Activated B cell treated with CpG ODN at 0.5 μM for 24 hours (primary cell): ENCODE results near the gene EPHA5. TPM values are rescaled to one million over a fixed set of nuclear protein-coding genes. Genes with fewer than 3 reads are reported as not detected.

ENCODE experiments used
- ATAC-seq: fragments of 200-7000 bp; cut with Tn5 transposase; one replicate; pipeline ENCODE4 v1.10.0; 2021; ENCODE audit warnings: low read depth, mild to moderate bottlenecking, moderate library complexity
- CTCF ChIA-PET: fragments of 350-600 bp; sonication (Branson Sonifier 250); formaldehyde crosslinking; loops from one replicate; lab custom pipeline; 2021; ENCODE audit warnings: antibody characterized with exemption; lab: Charles Lee
- POLR2A ChIA-PET: fragments of 350-600 bp; sonication (Branson Sonifier 250); formaldehyde crosslinking; loops from one replicate; lab custom pipeline; 2021; ENCODE audit warnings: antibody characterized with exemption; lab: Charles Lee
- DNase-seq: peaks from one replicate; pipeline ENCODE4 v3.0.0; 2022
- H3K27ac Mint-ChIP-seq: one replicate; pipeline ENCODE4 v1.8.0; 2020; ENCODE audit warnings: mixed read lengths
- H3K27me3 Mint-ChIP-seq: one replicate; pipeline ENCODE4 v1.8.0; 2021; ENCODE audit warnings: mixed read lengths
- H3K36me3 Mint-ChIP-seq: one replicate; pipeline ENCODE4 v1.8.0; 2021; ENCODE audit warnings: low read depth, mixed read lengths
- H3K4me1 Mint-ChIP-seq: one replicate; pipeline ENCODE4 v1.8.0; 2021; ENCODE audit warnings: mixed read lengths
- H3K4me3 Mint-ChIP-seq: one replicate; pipeline ENCODE4 v1.8.0; 2020; ENCODE audit warnings: mild to moderate bottlenecking, mixed read lengths
- H3K9me3 Mint-ChIP-seq: one replicate; pipeline ENCODE4 v1.8.0; 2020; ENCODE audit warnings: mixed read lengths
- intact Hi-C: fragments of 100-400 bp; cut with micrococcal nuclease; formaldehyde crosslinking; loops from one replicate; pipeline ENCODE4 v1.15.1; 2024
- total RNA-seq: library from RNA; stranded (reverse); gene quantifications from 2 replicates; pipeline ENCODE4 v1.2.3, GENCODE V29; 2022
- TF ChIP-seq, protein P1 (sequence below): fragments of 200-600 bp; IDR thresholded peaks from one replicate; pipeline ENCODE4 v1.8.0; 2022; ENCODE audit warnings: antibody characterized with exemption, mild to moderate bottlenecking

The EPHA5 gene
- total RNA-seq, 1 donor from 2014 or later = not detected

DNA sequence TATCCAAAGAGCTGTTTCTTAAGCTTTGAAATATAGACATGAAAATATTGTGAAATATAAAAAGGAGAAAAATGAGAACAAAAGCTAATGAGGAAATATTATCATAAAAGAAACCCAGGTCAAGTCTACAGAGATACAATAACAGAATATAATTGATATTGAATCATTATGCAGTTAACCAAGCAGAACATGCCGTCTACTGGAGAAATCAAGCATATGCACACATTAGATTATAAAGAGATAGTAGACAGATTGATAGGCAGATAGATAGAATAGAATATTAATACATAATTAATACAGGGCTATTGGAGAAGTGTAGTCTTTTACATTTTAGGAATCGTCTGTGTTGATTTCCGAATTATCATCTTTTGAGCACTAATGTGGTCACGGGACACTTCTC, 208.5 kb downstream of the EPHA5 start:
- ATAC-seq (no peak), DNase-seq (no peak)
- ChIA-PET CTCF (no interaction called here), POLR2A (no interaction called here)
- no peaks in the 10 kb centered on the region for H3K4me1 Mint-ChIP-seq
- H3K27me3 Mint-ChIP-seq = no peaks in the 10 kb centered on the region
- TF ChIP-seq, protein P1, sequence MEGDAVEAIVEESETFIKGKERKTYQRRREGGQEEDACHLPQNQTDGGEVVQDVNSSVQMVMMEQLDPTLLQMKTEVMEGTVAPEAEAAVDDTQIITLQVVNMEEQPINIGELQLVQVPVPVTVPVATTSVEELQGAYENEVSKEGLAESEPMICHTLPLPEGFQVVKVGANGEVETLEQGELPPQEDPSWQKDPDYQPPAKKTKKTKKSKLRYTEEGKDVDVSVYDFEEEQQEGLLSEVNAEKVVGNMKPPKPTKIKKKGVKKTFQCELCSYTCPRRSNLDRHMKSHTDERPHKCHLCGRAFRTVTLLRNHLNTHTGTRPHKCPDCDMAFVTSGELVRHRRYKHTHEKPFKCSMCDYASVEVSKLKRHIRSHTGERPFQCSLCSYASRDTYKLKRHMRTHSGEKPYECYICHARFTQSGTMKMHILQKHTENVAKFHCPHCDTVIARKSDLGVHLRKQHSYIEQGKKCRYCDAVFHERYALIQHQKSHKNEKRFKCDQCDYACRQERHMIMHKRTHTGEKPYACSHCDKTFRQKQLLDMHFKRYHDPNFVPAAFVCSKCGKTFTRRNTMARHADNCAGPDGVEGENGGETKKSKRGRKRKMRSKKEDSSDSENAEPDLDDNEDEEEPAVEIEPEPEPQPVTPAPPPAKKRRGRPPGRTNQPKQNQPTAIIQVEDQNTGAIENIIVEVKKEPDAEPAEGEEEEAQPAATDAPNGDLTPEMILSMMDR = no peak
- no peak overlapping the region for H3K4me3 Mint-ChIP-seq
- H3K36me3 Mint-ChIP-seq = no peaks in the 10 kb centered on the region
- intact Hi-C loops = no loop called here
- no peaks in the 10 kb centered on the region for H3K9me3 Mint-ChIP-seq
- no peak overlapping the region for H3K27ac Mint-ChIP-seq

DNA sequence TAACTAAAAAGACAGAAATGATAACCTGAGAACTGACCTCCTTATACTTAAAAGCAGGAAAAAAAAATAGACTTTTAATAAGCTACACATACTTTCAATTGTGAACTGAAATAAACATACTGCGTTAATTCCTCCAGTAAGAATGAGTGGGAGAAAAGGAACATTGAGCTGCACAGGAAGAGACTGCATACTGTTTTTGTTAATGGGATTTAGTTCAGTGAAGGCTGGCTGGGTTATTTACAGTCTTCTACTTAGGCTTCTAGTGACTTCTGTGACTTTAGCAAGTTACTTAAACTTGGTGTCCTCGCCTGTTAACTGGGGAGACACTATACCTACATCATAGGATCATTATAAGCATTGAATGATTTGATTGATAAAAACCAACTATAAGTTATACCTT, 213.3 kb downstream of the EPHA5 start:
- POLR2A ChIA-PET = no interaction called here

GRCh38 chr4:65456579-65456978, 213.7 kb downstream of the EPHA5 start:
- DNase-seq (no peak), ATAC-seq (no peak)
- CTCF ChIA-PET = no interaction called here
- Mint-ChIP-seq H3K36me3 (no peaks in the 10 kb centered on the region), H3K4me3 (no peak overlapping the region), H3K27ac (no peak overlapping the region), H3K9me3 (peaks cover 5% of the 10 kb centered on the region), H3K27me3 (no peaks in the 10 kb centered on the region), H3K4me1 (no peaks in the 10 kb centered on the region)
- intact Hi-C loops = no loop called here
- TF ChIP-seq, protein P1 = no peak
- POLR2A ChIA-PET = no interaction called here

More for the DNA sequence above, 213.3 kb downstream of the EPHA5 start:
- TF ChIP-seq, protein P1 = no peak
- intact Hi-C loops = no loop called here
- Mint-ChIP-seq H3K9me3 (peaks cover 5% of the 10 kb centered on the region), H3K27me3 (no peaks in the 10 kb centered on the region), H3K36me3 (no peaks in the 10 kb centered on the region), H3K4me3 (no peak overlapping the region), H3K4me1 (no peaks in the 10 kb centered on the region), H3K27ac (no peak overlapping the region)
- ATAC-seq (no peak), DNase-seq (no peak)
- CTCF ChIA-PET = no interaction called here

- Mint-ChIP-seq H3K4me3 (no peak overlapping the region), H3K27me3 (no peaks in the 10 kb centered on the region), H3K27ac (no peak overlapping the region), H3K36me3 (no peaks in the 10 kb centered on the region), H3K9me3 (peaks cover 8% of the 10 kb centered on the region), H3K4me1 (no peaks in the 10 kb centered on the region)
- no peak for ATAC-seq
- intact Hi-C loops = no loop called here
- ChIA-PET CTCF (no interaction called here), POLR2A (no interaction called here)
- DNase-seq = no peak
- TF ChIP-seq, protein P1 = no peak
Measured at GRCh38 chr4:65453398-65453797, 216.9 kb downstream of the EPHA5 start.

- TF ChIP-seq, protein P1 = no peak
- no peaks in the 10 kb centered on the region for H3K27me3 Mint-ChIP-seq
- intact Hi-C loops = no loop called here
- ChIA-PET POLR2A (no interaction called here), CTCF (no interaction called here)
- DNase-seq (no peak), ATAC-seq (no peak)
- H3K4me1 Mint-ChIP-seq = no peaks in the 10 kb centered on the region
- no peak overlapping the region for H3K4me3 Mint-ChIP-seq
- no peak overlapping the region for H3K27ac Mint-ChIP-seq
- no peaks in the 10 kb centered on the region for H3K36me3 Mint-ChIP-seq
- H3K9me3 Mint-ChIP-seq = peaks cover 4% of the 10 kb centered on the region
Measured at GRCh38 chr4:65450899-65451298, 219.4 kb downstream of the EPHA5 start.
